ENCODE data around the gene WNT7B.

The WNT7B gene

GRCh38 chr22:45889093-45889538 lies 87.8 kb downstream of the WNT7B start:
- no peak for TF ChIP-seq CTCF (IDR thresholded peaks at IDR 0.05; ENCODE audit: extremely low read depth, insufficient read depth, missing control alignments)
- DNase-seq (ENCODE audit: low spot score): no peak
- in situ Hi-C loops (cut with MboI; ENCODE audit: low pct_unique_long_range_greater_than_20kb, low sequenced_read_pairs, unreplicated experiment): no loop called here

GRCh38 chr22:45888221-45889092 lies 88.5 kb downstream of the WNT7B start:
- TF ChIP-seq CTCF (IDR thresholded peaks at IDR 0.05; ENCODE audit: extremely low read depth, insufficient read depth, missing control alignments): no peak
- no peak for DNase-seq (ENCODE audit: low spot score)
- in situ Hi-C loops (cut with MboI; ENCODE audit: low pct_unique_long_range_greater_than_20kb, low sequenced_read_pairs, unreplicated experiment): no loop called here

GRCh38 chr22:45887202-45888131 lies 89.5 kb downstream of the WNT7B start:
- in situ Hi-C loops (cut with MboI; ENCODE audit: low pct_unique_long_range_greater_than_20kb, low sequenced_read_pairs, unreplicated experiment): no loop called here
- no peak for TF ChIP-seq CTCF (IDR thresholded peaks at IDR 0.05; ENCODE audit: extremely low read depth, insufficient read depth, missing control alignments)
- DNase-seq (ENCODE audit: low spot score): no peak

- no peak for DNase-seq (ENCODE audit: low spot score)
- no peak for TF ChIP-seq CTCF (IDR thresholded peaks at IDR 0.05; ENCODE audit: extremely low read depth, insufficient read depth, missing control alignments)
- in situ Hi-C loops (cut with MboI; ENCODE audit: low pct_unique_long_range_greater_than_20kb, low sequenced_read_pairs, unreplicated experiment): no loop called here
Measured at GRCh38 chr22:45886540-45886939, 90.4 kb downstream of the WNT7B start.

GRCh38 chr22:45885941-45886395 lies 91.0 kb downstream of the WNT7B start:
- no peak for DNase-seq (ENCODE audit: low spot score)
- in situ Hi-C loops (cut with MboI; ENCODE audit: low pct_unique_long_range_greater_than_20kb, low sequenced_read_pairs, unreplicated experiment): no loop called here
- no peak for TF ChIP-seq CTCF (IDR thresholded peaks at IDR 0.05; ENCODE audit: extremely low read depth, insufficient read depth, missing control alignments)

- in situ Hi-C loops (cut with MboI; ENCODE audit: low pct_unique_long_range_greater_than_20kb, low sequenced_read_pairs, unreplicated experiment): no loop called here
- DNase-seq (ENCODE audit: low spot score): no peak
- TF ChIP-seq CTCF (IDR thresholded peaks at IDR 0.05; ENCODE audit: extremely low read depth, insufficient read depth, missing control alignments): no peak
Measured at GRCh38 chr22:45885171-45885840, 91.7 kb downstream of the WNT7B start.

All from GM13977 (cell line).